ENCODE measurements around the gene SCARB2.

Gene SCARB2

DNA sequence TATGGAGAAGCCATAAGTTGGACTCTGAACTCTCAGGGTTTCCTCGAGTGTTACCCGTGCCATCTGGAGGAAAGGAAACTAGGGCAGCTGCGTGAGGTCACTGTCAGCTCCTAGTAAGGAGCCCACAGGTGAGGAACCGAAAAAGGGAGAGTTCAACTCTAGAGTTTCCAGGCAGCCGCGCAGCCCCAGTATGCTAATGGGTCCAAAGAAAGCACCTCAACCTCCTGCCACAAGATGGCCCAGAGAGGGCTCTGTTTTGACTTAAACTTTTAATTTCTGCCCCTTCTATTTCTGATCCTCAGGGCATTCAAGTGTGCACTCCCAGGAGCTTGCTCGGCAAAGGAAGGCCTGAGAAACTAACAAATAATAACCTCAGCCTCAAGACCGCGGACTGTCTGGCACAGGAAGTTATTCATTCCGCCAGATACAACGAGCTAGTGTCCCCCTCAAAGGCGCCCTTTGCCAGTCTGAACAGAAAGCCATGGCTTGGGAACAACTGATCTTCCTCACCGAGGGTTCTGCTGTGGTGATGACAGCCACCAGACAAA lies 13.9 kb downstream of the SCARB2 start:
- DNase-seq (ENCODE audit: low read depth in 2 of 2): no peak

DNA sequence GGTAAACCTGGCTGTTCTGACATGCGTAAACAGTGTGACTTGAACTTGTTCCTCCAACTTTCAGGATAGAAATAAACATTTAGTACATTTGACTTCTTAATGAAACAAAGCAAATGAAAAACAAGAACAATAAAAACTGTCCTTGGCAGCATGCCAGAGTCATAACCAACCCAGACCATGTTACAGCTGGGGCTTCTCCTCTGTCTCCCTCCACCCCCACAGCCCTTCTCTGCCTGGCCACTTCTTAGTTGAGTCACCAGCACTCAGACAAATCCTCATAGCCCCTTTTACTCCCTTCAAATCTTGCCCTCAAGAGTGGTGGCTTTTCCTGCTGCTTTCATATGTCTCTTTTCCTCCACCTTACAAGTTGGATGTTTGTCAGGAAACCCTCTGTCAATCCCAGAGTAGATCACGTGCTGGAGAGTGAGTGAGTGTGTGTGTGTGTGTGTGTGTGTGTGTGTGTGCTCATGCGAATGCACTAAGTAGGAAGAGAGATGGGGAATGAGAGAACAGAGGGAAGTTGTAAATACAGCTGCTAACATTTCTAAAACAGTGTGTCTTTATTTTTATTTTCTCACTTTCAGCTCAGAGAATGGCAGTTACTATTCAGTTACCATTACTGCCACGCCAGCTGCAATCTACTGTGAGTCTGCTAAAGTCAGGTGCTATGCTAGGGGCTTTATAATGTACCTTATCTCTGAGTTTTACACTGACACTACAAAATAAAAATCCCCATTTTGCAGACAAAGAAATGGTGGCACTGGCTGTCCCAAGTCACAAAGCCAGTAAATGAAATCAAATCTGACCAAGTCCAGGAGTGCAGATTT lies 15.0 kb downstream of the SCARB2 start:
- no peak for DNase-seq (ENCODE audit: low read depth in 2 of 2)

DNA sequence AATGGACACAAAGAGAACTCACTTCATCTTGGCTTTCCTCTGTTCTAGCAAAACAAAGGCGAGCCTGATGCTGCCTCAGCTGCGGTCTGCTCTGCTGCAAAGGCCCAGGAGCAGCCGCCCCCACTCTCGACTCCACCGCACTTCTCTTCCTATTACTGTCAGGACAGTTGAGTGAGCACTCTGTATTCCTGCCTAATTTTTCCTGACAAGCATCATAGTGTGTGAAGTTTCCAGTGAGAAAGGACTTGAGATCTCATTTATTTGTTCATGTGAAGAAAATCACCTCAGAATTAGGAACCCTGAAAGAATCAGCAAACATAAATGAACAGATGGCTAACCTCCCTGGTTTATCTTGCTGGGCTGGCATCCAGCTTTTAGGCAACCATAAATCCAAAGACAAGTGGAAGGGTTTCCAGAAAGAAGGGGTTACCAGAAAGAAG lies 15.6 kb downstream of the SCARB2 start:
- no peak for DNase-seq (ENCODE audit: low read depth in 2 of 2)

DNA sequence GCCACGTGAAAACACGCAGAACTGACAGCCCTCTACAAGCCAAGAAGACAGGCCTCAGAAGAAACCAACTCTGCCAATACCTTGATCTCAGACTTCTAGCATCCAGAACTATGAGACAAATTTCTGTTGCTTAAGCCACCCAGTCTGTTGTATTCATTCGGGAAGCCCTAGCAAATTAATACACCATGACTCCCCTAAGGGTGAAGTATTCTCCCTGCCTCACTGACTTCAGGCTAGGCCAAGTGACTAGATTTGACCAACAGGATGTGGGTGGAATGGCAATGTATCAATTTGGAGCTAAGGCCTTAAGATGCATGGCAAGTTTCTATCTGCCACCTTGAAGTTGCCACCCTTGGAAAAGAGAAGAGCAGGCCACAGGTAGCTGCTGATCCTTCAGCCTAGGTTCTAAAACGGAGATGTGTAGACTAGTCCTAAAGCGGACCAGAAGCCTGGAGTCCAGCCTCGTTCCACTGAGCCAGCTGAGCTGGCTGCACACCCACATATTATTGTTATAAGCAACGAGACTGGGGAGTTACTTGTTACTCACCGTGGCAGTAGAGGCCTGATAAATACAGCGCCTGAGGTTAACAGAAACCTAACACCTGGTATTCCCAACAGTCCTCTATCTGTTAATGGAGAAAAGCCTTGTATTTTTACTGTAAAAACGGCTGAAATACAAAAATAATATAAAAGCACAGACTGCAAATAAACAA lies 16.4 kb downstream of the SCARB2 start:
- no peak for DNase-seq (ENCODE audit: low read depth in 2 of 2)

DNA sequence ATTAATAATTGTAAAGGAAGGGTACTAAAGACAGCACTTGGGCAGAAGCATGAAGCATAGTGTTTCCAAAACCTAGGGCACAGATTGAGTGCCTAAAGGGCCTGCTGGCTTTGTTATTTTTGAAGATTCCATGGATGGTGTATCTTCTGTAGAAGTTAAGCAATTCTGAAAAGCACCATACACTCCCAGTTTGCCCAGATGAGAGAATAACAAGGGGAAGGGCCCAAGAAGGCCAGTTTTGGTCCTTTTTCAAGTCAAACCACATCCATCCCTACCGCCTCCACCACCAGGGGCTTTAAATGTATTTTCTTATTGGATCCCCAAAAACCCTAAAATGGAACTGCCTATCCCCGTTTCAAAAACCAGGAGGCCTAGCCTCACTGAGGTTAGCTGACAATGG lies 17.2 kb downstream of the SCARB2 start:
- DNase-seq (ENCODE audit: low read depth in 2 of 2): no peak

DNA sequence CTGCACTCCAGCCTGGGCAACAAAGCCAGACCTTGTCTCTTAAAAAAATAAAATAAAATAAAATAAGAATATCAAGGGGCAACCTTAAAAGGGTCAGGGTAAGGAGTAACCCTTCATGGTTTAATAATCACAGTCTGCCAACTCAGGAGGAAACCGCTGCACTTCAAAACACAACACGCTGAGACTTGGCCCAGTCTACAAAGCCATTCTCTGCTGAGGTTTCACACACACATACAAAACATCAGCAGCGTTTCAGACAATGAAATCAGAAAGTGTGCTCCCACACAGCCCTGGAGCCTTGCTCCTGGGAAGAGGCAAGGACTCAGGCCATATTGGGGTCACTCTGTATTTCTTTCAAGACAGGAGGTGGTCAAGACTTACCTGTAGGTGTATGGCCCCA lies 18.3 kb downstream of the SCARB2 start:
- DNase-seq (ENCODE audit: low read depth in 2 of 2): no peak

DNA sequence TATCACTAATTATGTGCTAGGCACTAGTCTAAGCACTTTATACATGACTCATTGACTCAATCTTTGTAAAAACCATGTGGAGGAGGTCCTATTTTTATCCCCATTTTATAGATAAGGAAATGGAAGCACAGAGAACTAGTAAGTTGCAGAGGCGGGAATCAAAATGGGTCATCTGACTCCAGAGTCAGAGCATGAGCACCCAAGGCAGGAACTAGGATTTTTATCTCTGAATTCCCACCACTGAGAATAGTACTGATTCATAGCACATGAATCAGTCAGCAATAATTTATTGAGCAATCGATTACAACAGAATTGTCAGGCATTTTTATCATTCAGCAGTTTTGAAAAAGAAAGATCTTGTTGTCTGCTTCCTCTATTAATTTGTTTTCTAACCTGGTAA lies 19.3 kb downstream of the SCARB2 start:
- no peak for DNase-seq (ENCODE audit: low read depth in 2 of 2)

DNA sequence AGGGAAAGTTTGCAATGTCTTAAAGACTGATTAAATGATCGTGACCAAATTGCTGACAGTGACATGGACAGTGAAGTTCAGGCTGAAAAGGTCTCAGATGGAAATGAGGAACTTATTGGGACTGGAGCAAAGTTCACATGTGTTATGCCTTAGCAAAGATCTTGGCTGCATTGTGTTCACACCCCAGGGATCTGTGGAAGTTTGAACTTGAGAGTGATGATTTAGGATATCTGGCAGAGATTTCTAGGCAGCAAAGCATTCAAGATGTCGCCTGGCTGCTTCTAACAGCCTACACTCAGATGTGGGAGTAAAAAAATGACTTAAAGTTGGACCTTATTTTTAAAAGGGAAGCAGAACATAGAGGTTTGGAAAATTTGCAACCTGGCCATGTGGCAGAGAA lies 21.4 kb downstream of the SCARB2 start:
- DNase-seq (ENCODE audit: low read depth in 2 of 2): no peak

DNA sequence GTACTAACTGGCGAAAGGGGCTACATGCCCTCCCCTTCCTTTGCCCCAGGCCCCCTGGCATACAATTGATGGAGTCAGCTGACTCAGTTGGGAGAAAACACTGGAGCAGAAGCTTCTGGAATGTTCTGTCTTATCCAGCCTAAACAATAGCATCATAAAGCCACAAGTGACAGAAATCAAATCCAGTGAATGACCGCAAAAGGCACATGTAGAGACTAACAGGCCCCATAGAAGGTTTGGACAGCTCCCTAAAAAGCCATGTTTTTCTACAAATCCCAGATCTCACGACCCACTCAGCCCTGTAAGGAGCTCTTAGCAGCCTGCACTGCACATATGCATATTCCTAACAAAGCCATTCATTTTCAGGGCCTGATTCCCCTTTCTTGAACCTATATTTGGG lies 25.1 kb downstream of the SCARB2 start:
- DNase-seq (ENCODE audit: low read depth in 2 of 2): no peak

DNA sequence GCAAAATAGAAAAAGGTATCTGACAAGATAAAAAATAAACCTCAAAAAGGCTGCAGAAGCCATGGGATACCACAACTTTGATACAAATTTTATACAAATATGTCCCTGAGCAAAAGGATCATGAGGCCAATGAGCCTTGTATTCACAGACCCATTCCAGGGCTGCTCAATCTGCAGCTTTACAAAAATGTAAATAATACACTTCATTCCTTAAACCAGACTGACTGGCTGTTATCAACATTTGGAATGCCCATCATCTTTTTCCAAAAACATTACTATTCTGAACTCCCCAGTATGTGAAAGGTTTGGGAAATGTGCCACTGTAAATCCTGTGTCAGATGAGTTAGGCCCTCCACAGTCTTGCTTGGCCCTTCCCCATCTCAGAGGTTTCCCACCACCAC lies 25.5 kb downstream of the SCARB2 start:
- DNase-seq (ENCODE audit: low read depth in 2 of 2): no peak

DNA sequence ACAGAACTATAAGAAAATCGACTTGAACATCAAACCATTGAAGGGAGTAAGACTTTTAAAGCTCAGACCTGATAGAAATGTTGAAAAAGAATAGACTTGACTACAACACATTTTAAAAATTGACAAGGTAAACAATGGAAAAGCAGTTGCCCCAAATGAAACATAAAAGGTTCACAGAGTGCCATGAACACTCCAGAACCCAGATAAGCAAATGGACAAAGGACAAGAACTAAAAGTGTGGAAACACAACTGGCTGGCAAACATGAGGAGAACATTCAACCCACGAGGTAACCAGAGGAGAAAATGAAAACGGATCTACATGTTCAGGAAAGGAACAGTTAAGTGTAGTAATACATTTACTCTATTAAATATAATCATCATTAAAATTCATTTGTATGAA lies 26.5 kb downstream of the SCARB2 start:
- no peak for DNase-seq (ENCODE audit: low read depth in 2 of 2)

DNA sequence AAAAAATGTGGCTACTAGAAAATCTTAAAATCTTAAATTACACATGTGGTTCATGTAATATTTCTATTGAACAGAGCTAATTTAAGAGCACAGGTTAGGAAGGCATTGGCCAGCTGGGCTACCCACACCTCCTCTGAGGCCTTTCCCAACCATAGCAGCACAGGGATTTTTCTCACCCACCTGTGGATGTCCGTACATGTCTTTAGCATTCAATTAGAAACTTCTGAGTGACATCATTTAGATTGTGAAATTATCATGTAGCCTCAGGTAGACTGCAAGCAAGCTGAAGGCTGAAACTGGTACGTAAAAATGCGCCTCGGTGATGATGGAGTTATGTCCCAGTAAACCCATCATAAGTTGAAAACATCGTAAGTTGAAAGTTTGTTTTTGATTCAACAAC lies 31.2 kb downstream of the SCARB2 start:
- no peak for DNase-seq (ENCODE audit: low read depth in 2 of 2)

DNA sequence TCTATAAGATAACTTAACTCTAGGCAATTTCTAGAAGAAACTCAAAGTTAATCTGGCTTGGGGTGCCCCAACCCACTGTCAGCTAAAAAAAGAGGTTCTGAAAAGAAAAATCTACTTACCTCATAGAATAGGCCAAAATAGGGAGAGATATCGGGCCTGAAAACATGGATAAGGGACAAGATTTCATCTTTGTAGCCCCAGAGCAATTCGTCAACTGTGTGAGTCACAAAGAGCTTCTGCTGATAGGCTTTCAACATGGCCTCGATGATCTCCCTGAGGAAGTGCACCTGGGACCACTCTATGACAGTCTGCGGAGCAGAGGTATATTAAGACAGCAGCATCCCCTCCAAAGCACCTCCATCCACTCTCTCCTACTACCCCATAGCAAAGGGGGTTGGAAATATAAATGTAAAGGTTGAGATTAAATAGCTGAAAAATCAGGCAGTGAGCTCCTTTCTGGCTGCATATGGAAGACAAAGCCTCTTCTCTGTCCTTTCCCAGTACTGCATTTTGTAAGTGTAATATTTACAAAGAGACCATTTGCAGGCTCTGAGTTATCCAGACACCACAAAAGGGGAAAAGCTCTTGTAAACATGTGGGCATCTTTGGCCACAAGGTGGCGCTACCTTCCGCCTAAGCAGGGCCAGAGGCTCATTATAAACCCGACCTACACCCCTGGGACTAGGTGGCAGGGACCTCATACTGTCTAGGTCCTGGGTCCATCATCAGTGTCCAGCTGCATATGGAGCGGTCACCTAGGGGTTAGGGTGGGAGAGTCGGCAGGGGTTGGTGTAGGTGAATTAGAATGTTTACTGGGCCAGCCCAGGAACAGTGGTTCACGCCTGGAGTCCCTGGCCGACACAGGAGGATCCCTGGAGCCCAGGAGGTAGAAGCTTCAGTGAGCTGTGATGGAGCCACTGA lies 34.0 kb downstream of the SCARB2 start:
- peak; percentile 44 to 67 for DNase-seq (ENCODE audit: low read depth in 2 of 2)

DNA sequence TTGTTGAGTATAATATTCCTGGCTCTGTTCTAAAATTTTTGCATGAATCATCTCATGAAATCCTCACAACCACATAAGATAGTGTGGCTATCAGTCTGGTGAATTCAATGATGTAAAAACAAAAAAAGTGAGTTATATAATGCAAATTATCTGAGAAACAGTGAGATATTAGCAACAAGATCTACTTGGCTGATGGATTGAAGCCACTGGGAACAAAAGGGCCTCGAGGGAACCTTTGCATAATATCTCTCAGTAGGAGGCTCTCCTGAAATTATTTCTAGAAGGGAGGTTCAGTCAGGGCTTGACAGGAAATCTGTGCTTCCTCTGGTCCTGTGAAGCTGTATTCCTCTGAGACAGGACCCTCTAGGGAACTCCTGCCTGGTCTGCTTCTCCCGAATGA lies 35.3 kb downstream of the SCARB2 start:
- no peak for DNase-seq (ENCODE audit: low read depth in 2 of 2)

DNA sequence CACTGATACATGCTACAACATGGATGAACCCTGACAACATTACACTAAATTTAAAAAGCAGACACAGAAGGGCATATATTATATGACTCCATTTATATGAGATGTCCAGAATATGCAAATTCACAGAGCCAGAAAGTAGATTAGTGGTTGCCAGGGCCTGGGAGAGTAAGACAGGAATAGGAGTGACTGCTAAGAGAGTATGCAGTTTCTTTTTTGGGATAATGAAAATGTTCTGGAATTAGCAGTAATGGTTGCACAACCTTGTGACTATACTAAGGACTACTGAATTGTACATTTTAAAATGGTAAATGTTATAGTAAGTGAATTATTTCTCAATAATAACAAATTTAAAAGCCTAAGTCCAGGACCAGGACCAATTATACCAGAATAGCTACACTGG lies 35.9 kb downstream of the SCARB2 start:
- DNase-seq (ENCODE audit: low read depth in 2 of 2): no peak

DNA sequence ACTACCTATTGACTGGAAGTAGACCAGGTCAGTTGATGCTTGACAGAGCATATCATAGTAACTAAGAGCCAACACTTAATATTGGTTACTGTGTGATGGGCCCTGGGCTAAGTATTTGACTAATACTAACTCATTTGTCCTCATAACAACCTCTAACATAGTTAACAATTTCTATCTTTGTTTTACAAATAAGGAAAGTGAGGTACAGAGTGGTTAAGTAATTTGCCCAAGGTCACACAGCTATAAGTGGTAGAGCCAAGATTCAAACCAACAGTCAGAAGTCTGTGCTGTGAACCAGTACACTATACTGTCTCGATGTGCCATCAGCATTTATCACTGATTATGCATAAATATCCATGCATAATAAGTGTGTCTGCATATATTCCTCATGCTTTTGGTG lies 38.3 kb downstream of the SCARB2 start:
- DNase-seq (ENCODE audit: low read depth in 2 of 2): no peak

DNA sequence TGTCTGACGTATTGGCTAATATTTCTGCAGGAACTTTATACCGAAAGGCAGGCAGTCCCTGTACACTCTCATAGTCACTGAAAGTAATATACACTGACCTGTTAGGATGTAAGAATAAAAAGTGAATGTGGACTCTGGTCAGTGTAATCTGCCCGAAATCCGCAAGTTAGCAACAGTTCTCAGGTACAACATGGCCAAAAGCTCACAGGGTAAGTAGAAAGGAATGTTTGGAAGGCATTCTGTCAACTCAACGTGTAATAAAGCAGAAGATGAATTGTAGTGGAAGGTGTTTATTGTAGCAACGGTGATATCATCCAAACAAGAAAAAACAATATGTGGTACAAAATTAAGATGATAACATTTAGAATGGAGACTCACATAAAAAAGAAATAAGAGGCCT lies 39.4 kb downstream of the SCARB2 start:
- DNase-seq (ENCODE audit: low read depth in 2 of 2): no peak

DNA sequence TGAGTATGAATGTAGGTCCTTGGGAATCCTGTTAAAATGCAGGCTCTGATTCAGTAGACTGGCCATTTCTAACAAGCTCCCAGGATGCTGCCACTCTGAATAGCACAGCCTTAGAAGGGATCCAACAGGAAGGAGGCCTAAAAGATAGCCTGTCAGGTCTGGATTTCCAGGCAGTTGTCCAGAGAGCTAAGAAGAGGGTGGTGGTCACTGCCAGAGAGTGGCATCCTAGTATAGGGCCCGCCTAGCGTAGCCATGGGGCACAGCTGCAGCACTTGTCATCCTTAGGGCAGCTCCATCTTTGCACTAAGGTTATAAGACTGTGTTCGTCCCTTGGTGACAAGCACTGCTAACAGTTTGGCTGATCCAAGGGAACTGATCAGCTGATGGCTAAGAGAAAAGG lies 44.9 kb downstream of the SCARB2 start:
- DNase-seq (ENCODE audit: low read depth in 2 of 2): no peak

DNA sequence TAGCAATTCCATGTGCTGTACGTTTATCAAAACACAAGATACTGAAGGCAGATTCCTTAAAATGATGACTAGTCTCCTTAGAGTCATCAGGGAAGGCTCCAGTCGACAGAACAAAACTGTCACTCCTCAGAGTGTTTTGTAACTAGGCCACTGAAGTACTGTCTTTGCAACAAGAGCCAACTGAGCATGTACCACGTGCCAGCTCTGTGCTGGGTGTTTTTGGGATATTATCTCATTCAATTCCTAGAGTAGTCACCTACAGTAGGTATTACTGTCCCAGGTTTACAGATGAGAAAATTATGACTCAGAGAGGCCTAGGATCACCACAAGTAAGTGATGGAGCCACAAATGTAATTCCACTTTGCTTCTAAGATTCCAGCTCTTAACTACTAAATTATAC lies 47.1 kb downstream of the SCARB2 start:
- no peak for DNase-seq (ENCODE audit: low read depth in 2 of 2)

DNA sequence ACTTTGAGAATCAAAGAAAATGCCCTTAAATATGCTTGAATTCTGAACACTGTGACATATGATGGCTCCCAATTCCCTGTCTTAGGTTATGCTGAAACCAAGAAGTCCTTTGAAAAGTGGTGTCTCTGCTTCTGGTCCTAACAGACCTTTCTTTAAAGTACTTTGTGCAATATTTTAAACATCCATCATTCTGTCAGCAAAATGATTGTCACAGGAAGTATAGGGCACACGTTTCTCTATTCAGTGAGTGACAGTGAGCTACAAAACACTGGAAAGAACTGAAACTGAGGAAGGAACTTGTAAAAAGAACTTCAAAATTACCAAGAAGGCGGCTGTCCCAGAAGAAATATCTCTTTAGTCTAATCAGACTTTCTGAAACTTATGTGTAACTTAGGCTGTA lies 53.3 kb downstream of the SCARB2 start:
- DNase-seq (ENCODE audit: low read depth in 2 of 2): no peak

DNA sequence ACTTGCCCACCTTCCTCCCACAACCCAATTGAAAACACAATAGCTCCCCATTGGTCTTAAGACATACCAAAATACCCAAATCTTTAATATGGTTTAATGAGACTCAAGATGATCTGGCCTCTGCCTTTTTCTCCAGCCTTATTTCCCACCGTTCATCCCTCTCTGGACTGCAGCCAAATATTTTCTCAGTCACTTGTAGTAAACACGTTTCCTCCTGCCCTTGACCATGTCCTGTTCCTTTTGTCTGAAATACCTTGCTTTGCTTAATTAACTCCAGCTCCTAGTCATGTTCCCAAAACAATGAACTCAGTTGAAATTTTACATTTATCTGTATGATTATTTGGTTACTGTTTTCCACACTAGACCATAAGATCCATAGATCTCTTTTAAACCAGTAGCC lies 57.0 kb downstream of the SCARB2 start:
- DNase-seq (ENCODE audit: low read depth in 2 of 2): no peak

DNA sequence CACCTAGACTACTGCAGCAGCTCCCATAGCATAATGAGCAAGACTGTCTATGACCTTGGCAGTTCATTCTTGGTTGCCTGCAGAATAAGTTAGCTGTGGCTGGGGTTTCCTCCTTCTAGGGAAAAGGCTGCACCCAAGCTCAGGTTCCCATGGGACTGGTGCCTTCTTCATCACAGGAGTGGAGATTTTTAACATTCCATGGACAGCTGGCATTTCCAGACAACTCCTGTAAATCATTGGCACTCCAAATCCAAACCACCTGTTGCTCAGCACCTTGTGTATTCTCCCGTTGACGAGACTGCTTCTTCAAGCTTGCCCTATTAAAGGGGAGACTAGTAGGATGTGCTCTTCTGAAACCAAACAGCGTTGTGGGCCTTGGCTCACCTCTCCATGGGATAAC lies 57.6 kb downstream of the SCARB2 start:
- no peak for DNase-seq (ENCODE audit: low read depth in 2 of 2)
